Upper lobe of left lung (tissue), 6 donors: Measurements from ENCODE around the gene GTF2A1L. TPM values are rescaled to one million over a fixed set of nuclear protein-coding genes. Genes with fewer than 3 reads are reported as not detected.

Source experiments
- ATAC-seq, 2 donors: fragments of 200-7000 bp; cut with Tn5 transposase; one replicate each; pipeline ENCODE4 v1.9.1; 2022; ENCODE audit warnings: mild to moderate bottlenecking in 2 of 2, moderate library complexity in 2 of 2; ENCODE audit not compliant: low FRiP score in 2 of 2
- DNase-seq, 2 donors: peaks; one replicate each; pipeline ENCODE4 v3.0.0-alpha.2; 2019 to 2020
- H3K27ac ChIP-seq, 4 donors: fragments of 200-600 bp; sonication (generic); one replicate each; pipeline ENCODE4 v1.5.1; 2016 to 2019
- H3K27me3 ChIP-seq, 4 donors: fragments of 200-600 bp; sonication (generic); one replicate each; pipeline ENCODE4 v1.5.1; 2017 to 2019
- H3K36me3 ChIP-seq, 4 donors: fragments of 200-600 bp; sonication (generic); one replicate each; pipeline ENCODE4 v1.5.1; 2016 to 2019
- H3K4me1 ChIP-seq, 4 donors: fragments of 200-600 bp; sonication (generic); one replicate each; pipeline ENCODE4 v1.5.1; 2018 to 2019
- H3K4me3 ChIP-seq, 4 donors: fragments of 200-600 bp; sonication (generic); one replicate each; pipeline ENCODE4 v1.5.1; 2017 to 2019; ENCODE audit warnings: mild to moderate bottlenecking in 2 of 4, moderate library complexity in 1 of 4
- H3K9me3 ChIP-seq, 4 donors: fragments of 200-600 bp; sonication (generic); one replicate each; pipeline ENCODE4 v1.5.1; 2018 to 2019
- EP300 ChIP-seq, 4 donors: sonication (generic); formaldehyde crosslinking; IDR thresholded peaks; one replicate each; pipeline ENCODE4 v1.5.1; 2017; ENCODE audit warnings: antibody characterized with exemption in 4 of 4, control low read depth in 2 of 4
- POLR2A ChIP-seq, 4 donors: fragments of 450-650 bp; IDR thresholded peaks; one replicate each; pipeline ENCODE4 v1.5.1; 2016 to 2017; ENCODE audit warnings: antibody characterized with exemption in 4 of 4, mild to moderate bottlenecking in 2 of 4
- POLR2AphosphoS5 ChIP-seq, 2 donors: sonication (generic); formaldehyde crosslinking; IDR thresholded peaks; one replicate each; pipeline ENCODE4 v1.5.1; 2017; ENCODE audit warnings: antibody characterized with exemption in 2 of 2
- WGBS, 2 donors: methylation state at CpG; one replicate each; pipeline ENCODE4 v1.1.5; 2017 to 2018; 5-methylcytosine and 5-hydroxymethylcytosine counted together
- total RNA-seq, 6 donors: library from RNA; depleted of rRNA in 4 of 6; stranded (reverse); fragments of >200 nt in 4 of 6; gene quantifications; one replicate each; pipeline versions ENCODE4 v1.1.0 to v1.2.1, GENCODE V29; 2016 to 2021
- TF ChIP-seq, protein P1 (sequence below), 6 experiments: fragments of 450-650 bp in 4 of 6; fragments of 200-600 bp in 2 of 6; sonication (generic) in 2 of 6; IDR thresholded peaks; one replicate each; pipeline ENCODE4 v1.5.1; 2016 to 2019; ENCODE audit warnings: antibody characterized with exemption in 6 of 6
- donor health status: DM: no; HTN: no; CAD: no; lungs with moderate emphysema.
- donor health status: DM: no; HTN: yes; CAD: no; lungs with severe emphysema.

GTF2A1L gene
- total RNA-seq, 6 donors from 2014 or later, result 0.61 to 1.1 (median 0.89) TPM; not detected in 3

DNA sequence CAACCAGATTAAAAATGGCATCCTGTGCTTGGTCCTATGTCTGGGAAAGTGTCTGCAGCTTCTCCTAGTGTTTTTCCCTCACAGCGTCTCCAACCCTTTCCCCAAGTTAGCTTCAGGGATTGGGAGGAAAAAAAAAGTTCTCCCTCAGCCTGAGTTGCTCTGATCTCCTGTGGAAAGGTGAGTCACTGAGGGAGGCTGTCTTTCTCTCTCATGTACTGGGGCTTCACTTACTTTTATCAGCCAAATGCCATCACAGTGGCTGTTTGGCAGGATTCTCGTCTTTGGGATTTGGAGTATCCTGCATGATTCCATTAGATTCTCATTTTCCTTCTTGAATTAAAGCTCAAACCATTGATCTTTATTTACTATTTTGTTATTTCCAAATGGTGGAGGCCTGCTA, 18.1 kb downstream of the GTF2A1L start:
- WGBS, 2 donors, result 75 to 85% methylated on average over 2 of the region's 2 CpGs
- no peak for DNase-seq
- Histone ChIP-seq H3K4me3 (no peak overlapping the region), H3K27me3 (no peaks in the 10 kb centered on the region), H3K27ac (no peak overlapping the region), H3K4me1 (no peaks in the 10 kb centered on the region), H3K36me3 (no peaks in the 10 kb centered on the region), H3K9me3 (peaks cover 0 to 5% (median 0%) of the 10 kb centered on the region in 4 donors)
- ATAC-seq, result no peak
- TF ChIP-seq, protein P1, sequence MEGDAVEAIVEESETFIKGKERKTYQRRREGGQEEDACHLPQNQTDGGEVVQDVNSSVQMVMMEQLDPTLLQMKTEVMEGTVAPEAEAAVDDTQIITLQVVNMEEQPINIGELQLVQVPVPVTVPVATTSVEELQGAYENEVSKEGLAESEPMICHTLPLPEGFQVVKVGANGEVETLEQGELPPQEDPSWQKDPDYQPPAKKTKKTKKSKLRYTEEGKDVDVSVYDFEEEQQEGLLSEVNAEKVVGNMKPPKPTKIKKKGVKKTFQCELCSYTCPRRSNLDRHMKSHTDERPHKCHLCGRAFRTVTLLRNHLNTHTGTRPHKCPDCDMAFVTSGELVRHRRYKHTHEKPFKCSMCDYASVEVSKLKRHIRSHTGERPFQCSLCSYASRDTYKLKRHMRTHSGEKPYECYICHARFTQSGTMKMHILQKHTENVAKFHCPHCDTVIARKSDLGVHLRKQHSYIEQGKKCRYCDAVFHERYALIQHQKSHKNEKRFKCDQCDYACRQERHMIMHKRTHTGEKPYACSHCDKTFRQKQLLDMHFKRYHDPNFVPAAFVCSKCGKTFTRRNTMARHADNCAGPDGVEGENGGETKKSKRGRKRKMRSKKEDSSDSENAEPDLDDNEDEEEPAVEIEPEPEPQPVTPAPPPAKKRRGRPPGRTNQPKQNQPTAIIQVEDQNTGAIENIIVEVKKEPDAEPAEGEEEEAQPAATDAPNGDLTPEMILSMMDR (IDR thresholded peaks at IDR 0.05), result no peak
- TF ChIP-seq POLR2AphosphoS5 (IDR thresholded peaks at IDR 0.05) (no peak), POLR2A (IDR thresholded peaks at IDR 0.05) (no peak), EP300 (IDR thresholded peaks at IDR 0.05) (no peak)

DNA sequence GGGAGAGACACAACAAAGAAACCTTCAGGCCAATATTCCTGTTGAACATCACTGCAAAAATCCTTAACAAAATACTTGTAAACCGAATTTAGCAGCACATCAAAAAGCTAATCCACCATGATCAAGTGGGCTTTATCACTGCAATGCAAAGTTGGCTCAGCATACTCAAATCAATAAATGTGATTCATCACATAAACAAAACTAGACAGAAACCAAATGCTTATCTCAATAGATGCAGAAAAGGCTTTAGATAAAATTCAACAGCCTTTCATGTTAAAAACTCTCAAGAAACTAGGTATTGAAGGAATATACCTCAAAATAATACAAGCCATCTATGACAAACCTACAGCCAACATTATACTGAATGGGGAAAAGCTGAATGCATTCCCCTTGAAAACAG, 20.6 kb downstream of the GTF2A1L start:
- H3K27ac ChIP-seq, result no peak overlapping the region
- DNase-seq (no peak), ATAC-seq (no peak)
- H3K36me3 ChIP-seq, result no peaks in the 10 kb centered on the region
- WGBS, 2 donors, result 50 to 68% methylated on average over 1 of the region's 1 CpG
- peaks cover 0 to 5% (median 0%) of the 10 kb centered on the region in 4 donors for H3K9me3 ChIP-seq
- H3K4me3 ChIP-seq, result no peak overlapping the region
- no peaks in the 10 kb centered on the region for H3K4me1 ChIP-seq
- TF ChIP-seq POLR2AphosphoS5 (IDR thresholded peaks at IDR 0.05), result no peak
- TF ChIP-seq POLR2A (IDR thresholded peaks at IDR 0.05), result no peak
- TF ChIP-seq, protein P1 (IDR thresholded peaks at IDR 0.05), result no peak
- TF ChIP-seq EP300 (IDR thresholded peaks at IDR 0.05), result no peak
- no peaks in the 10 kb centered on the region for H3K27me3 ChIP-seq

DNA sequence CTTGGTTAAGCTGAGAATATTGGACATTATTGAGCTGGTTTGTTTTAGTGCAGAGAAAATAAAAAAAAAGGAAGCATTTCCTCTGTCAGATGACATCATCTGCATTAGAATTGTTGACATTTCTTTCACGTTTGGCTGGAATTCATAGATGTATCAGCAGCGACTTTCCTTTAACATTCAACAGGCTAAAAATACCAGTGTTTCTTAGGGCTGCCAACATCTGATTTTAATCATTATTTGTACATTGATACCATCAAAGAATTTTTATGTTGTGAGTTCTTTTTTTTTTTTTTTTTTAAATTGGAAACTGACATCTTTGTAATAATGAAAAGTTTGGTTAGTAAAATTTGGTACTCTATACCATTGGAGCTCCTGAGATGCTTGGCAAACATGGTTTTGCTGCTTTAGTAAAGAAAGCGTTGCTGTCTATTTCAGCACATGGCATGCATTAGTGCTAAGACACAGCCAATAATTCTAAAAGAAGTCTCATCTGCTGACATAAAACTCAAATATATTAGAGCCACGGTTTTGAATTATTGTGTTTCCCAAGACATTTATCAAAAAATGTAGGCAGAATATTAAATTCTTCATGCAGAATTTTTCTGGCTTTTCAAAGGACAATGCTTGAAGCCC, 33.6 kb downstream of the GTF2A1L start:
- no peaks in the 10 kb centered on the region for H3K27me3 ChIP-seq
- ATAC-seq, result no peak
- TF ChIP-seq EP300 (IDR thresholded peaks at IDR 0.05) (no peak), POLR2AphosphoS5 (IDR thresholded peaks at IDR 0.05) (no peak), POLR2A (IDR thresholded peaks at IDR 0.05) (no peak)
- TF ChIP-seq, protein P1 (IDR thresholded peaks at IDR 0.05), result no peak
- WGBS, 2 donors, result 42% methylated on average over 4 of the region's 4 CpGs
- no peaks in the 10 kb centered on the region for H3K9me3 ChIP-seq
- H3K4me1 ChIP-seq, result no peaks in the 10 kb centered on the region
- H3K36me3 ChIP-seq, result no peaks in the 10 kb centered on the region
- no peak for DNase-seq
- no peak overlapping the region for H3K27ac ChIP-seq
- no peak overlapping the region for H3K4me3 ChIP-seq

- H3K36me3 ChIP-seq, result no peaks in the 10 kb centered on the region
- TF ChIP-seq POLR2AphosphoS5 (IDR thresholded peaks at IDR 0.05), result no peak
- TF ChIP-seq EP300 (IDR thresholded peaks at IDR 0.05), result no peak
- TF ChIP-seq POLR2A (IDR thresholded peaks at IDR 0.05), result no peak
- TF ChIP-seq, protein P1 (IDR thresholded peaks at IDR 0.05), result no peak
- 63% methylated on average over 1 of the region's 1 CpG for WGBS, 2 donors
Observed at GRCh38 chr2:48668992-48669391, 51.3 kb downstream of the GTF2A1L start.

GRCh38 chr2:48673581-48673980, 55.9 kb downstream of the GTF2A1L start:
- no peaks in the 10 kb centered on the region for H3K36me3 ChIP-seq
- DNase-seq (no peak), ATAC-seq (no peak)
- no peaks in the 10 kb centered on the region for H3K9me3 ChIP-seq
- H3K4me3 ChIP-seq, result no peak overlapping the region
- no peak for TF ChIP-seq POLR2A (IDR thresholded peaks at IDR 0.05)
- TF ChIP-seq, protein P1 (IDR thresholded peaks at IDR 0.05), result no peak
- no peak for TF ChIP-seq POLR2AphosphoS5 (IDR thresholded peaks at IDR 0.05)
- no peak for TF ChIP-seq EP300 (IDR thresholded peaks at IDR 0.05)
- no peaks in the 10 kb centered on the region for H3K4me1 ChIP-seq
- 86 to 91% methylated on average over 4 of the region's 4 CpGs for WGBS, 2 donors
- H3K27me3 ChIP-seq, result no peaks in the 10 kb centered on the region
- H3K27ac ChIP-seq, result no peak overlapping the region

More at GRCh38 chr2:48668992-48669391, 51.3 kb downstream of the GTF2A1L start:
- no peak for DNase-seq
- Histone ChIP-seq H3K4me1 (no peaks in the 10 kb centered on the region), H3K27me3 (no peaks in the 10 kb centered on the region), H3K4me3 (no peak overlapping the region), H3K27ac (no peak overlapping the region), H3K9me3 (no peaks in the 10 kb centered on the region)
- no peak for ATAC-seq
